ENCODE measurements around the gene PRRT2. TPM values are rescaled to one million over a fixed set of nuclear protein-coding genes. Genes with fewer than 3 reads are reported as not detected.

PRRT2 gene
- total RNA-seq = 0.39 and 0.73 TPM in 2 replicates

DNA sequence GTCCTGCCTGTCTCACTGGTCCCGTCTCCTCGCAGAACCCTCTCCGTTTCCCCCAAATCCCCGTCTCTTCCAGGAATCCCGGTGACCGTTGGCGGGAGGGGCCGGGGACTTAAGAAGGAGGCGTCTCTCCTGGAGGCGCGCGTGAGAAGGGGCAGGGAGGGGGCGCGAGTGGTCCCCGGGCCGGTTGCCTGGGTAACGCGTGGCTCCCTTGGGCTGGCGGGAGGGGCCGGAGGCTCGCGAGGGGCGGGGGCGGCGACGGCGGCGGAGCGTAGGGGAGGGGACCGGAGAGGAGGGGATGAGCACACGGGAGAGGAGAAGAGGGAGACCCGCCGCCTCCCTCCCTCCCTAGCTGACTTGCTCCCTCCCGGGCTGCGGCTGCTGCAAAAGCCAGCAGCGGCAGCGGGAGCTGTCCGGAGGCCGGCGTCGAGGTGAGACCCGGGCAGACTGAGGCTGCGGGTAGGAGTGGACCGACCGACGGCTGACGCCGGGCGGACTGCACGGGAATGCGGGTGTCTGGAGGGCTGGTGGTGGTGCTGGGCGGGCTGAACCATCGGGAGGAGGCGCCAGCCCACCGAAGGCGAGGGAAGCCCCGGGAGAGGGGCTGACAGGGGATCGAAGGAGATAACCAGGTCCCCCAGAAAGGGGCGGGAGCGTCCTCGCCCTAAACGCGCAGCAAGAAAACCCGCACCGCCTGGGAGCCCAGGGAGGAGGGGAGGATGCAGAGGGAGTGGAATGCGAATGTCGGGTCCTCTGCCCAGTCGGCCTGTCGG is at the start of gene PRRT2:
Gene PRRT2 (plus strand): TSS at position 298 of the 770 bp plus-strand sequence. CDS start 862 bp downstream, outside the sequence.

DNA sequence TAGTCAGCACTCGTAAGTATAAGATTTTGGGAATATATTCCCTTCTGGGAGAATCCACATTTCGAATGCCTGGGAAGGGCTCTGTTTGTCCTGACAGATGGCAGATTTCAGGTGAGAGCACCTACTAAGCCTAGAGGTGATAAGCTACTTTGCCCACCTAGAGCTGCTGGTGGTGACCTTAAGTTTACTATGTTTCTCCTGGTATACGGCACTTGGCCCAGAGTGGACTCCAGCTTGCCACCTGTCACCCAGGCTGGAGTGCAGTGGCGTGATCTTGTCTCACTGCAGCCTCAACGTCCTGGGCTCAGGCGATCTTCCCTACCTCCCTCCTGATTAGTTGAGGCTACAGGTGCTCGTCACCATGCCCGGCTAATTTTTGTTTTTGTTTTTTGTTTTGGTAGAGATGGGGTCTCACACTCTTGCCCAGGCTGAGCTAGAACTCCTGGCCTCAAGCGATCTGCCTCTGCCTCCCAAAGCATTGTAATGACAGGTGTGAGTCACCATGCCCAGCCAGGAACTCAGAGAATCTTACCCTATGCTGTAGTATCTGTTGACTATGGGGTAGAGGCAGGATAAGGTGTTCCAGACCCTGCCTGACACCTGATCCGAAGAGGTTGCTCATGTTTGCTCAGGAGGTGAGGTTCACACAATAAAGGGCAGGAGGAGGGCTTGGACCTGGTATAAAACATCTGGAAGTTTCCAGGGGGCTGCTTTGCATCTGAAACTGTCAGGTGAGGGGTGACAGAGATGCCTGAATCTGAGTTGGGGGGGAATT is 34.2 kb upstream of the PRRT2 start, which contains the start of gene ZG16:
Gene ZG16 (plus strand): TSS at position 681 of the 775 bp plus-strand sequence. CDS start 1,011 bp downstream, outside the sequence.

DNA sequence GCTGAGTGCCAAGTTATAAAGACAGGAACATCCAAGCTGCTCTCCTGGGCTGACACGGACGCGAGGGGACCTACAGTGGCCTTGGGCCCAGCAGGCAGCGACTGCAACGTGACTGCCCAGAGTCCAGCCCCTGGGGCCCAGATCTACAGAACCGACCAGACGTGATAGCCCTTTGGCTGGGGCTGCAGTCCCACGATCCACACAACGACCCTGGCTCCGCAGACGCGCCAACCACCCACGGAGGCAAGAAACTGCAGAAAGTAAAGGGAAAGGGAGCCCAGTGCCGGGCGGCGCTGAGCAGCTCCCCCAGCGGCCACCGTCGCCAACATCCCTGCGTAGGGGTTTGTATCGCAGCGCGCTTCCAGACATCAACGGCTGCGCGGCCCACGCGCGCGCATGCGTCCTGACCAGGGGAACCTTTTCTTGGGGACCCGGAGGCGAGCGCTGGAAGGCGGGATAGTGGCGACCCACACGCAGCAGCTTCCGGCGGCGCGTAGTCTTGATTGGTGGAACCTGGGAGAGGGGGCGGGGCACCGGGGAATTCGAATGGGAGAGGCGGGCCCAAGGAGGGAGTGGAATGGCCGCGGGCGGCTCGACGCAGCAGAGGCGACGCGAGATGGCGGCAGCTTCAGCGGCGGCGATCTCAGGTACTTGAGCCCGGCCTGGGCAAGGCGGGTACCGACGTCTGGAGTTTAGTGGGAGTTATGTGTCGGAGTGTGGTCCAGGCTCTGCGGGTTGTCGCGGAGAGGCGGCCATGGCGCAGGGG is 21.6 kb upstream of the PRRT2 start, which contains the start of gene KIF22:
Gene KIF22 (plus strand): TSS at position 569 of the 766 bp plus-strand sequence. CDS start 9 bp downstream, at position 578.

GRCh38 chr16:29806099-29806579 is 5.9 kb upstream of the PRRT2 start, which contains the start of gene MAZ:
Gene MAZ, plus strand, starts transcription at chr16:29806529. Its CDS starts 173 bp downstream, at chr16:29806702.

DNA sequence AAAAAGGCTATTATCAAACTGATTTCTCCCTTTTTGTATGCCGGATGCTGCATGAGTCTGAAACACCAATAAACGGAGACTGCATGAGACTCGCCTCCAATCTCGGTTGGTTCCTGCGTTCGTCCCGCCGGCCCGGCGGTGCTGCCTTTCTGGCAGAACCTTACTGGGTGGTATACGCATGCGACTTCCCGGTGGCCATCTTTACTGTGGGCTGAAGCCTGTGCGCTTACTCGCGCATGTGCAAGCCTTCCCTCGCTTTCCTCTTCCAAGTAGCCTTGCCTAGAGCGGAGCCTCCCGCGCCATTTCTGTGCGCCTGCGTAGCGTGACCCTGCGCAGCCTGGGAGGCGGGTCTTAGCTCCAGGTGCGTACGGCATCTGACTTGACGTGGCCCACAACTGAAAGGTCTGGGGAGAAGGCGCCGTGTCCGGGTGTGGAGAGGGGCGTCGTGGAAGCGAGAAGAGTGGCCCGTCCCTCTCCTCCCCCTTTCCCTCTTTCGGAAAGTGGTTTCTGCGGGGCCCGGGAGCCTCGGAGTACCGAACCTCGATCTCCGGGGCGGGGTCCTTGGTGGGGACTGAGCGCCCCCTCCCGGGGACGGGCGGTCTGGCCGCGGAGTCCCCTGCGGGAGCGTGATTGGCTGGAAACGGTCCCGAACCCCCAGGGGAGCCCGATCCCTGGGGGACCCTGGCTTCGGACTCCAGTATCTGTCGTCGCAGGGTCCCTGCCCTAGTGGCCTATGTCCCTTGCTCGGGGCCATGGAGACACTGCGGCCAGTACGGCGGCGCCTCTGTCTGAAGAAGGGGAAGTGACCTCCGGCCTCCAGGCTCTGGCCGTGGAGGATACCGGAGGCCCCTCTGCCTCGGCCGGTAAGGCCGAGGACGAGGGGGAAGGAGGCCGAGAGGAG is 4.0 kb downstream of the PRRT2 start, which contains the start of gene PAGR1:
Gene PAGR1 (plus strand): TSS at position 360 of the 901 bp plus-strand sequence. CDS start 374 bp downstream, at position 734.

GRCh38 chr16:29820271-29820701 is 8.3 kb downstream of the PRRT2 start, which contains the start of gene MVP:
Gene MVP, plus strand, starts transcription at chr16:29820462. Its CDS starts 10,088 bp downstream, at chr16:29830550.

GRCh38 chr16:29862884-29863668 is 51.1 kb downstream of the PRRT2 start, which contains the start of gene CDIPT:
Gene CDIPT, minus strand, starts transcription at chr16:29863226. Its CDS starts 369 bp downstream, at chr16:29862857.

Small RNA genes within 50 kb of the gene (small RNA-seq; reads per million reads assigned to genes)
- gene AC009133.6 (not detected), gene AC120114.4 (not detected)

Other genes with a start within 250 kb of the PRRT2 start
- gene SPN, start 148.9 kb upstream of the PRRT2 start, total RNA-seq = not detected in 2 replicates
- gene QPRT, start 133.0 kb upstream of the PRRT2 start, total RNA-seq = 18.7 and 23.7 TPM in 2 replicates
- not detected in 2 replicates for gene C16orf54, start 66.2 kb upstream of the PRRT2 start, total RNA-seq
- gene ZG16, start 33.9 kb upstream of the PRRT2 start, total RNA-seq = not detected in 2 replicates
- gene KIF22, start 21.4 kb upstream of the PRRT2 start, total RNA-seq = 47.0 and 73.7 TPM in 2 replicates
- gene MAZ, start 5.7 kb upstream of the PRRT2 start, total RNA-seq = 204 and 210 TPM in 2 replicates
- gene PAGR1, start 4.0 kb downstream of the PRRT2 start, total RNA-seq = 13.6 and 19.9 TPM in 2 replicates
- gene MVP, start 8.3 kb downstream of the PRRT2 start, total RNA-seq = 246 and 329 TPM in 2 replicates
- 57.7 and 65.4 TPM in 2 replicates for gene CDIPT, start 51.0 kb downstream of the PRRT2 start, total RNA-seq
- 0.73 and 0.98 TPM in 2 replicates for gene SEZ6L2, start 87.4 kb downstream of the PRRT2 start, total RNA-seq
- 2.3 and 4.4 TPM in 2 replicates for gene ASPHD1, start 88.3 kb downstream of the PRRT2 start, total RNA-seq
- 6.2 and 10.2 TPM in 2 replicates for gene KCTD13, start 114.0 kb downstream of the PRRT2 start, total RNA-seq
- 40.7 and 53.3 TPM in 2 replicates for gene TMEM219, start 149.9 kb downstream of the PRRT2 start, total RNA-seq
- 32.3 and 42.2 TPM in 2 replicates for gene TAOK2, start 161.7 kb downstream of the PRRT2 start, total RNA-seq
- gene HIRIP3, start 183.4 kb downstream of the PRRT2 start, total RNA-seq = 5.9 and 8.2 TPM in 2 replicates
- gene INO80E, start 184.0 kb downstream of the PRRT2 start, total RNA-seq = 18.7 and 21.7 TPM in 2 replicates
- gene DOC2A, start 198.8 kb downstream of the PRRT2 start, total RNA-seq = 0.20 and 0.37 TPM in 2 replicates
- not detected in 2 replicates for gene C16orf92, start 211.0 kb downstream of the PRRT2 start, total RNA-seq
- not detected in 2 replicates for gene TLCD3B, start 219.1 kb downstream of the PRRT2 start, total RNA-seq

Measured in subcutaneous preadipocyte (primary cell).